ENCODE results near the gene ALDH1B1.

Gene ALDH1B1

GRCh38 chr9:38389313-38389712, 3.2 kb upstream of the ALDH1B1 start:
- Histone ChIP-seq H3K79me2 (ENCODE audit: insufficient read depth, low read length) (no peaks in the 10 kb centered on the region; the same call in 1 of the 2 replicates), H3F3A (ENCODE audit: insufficient read depth) (no peaks in the 10 kb centered on the region), H3K9me3 (ENCODE audit: insufficient read depth, low read length) (peaks cover 16% of the 10 kb centered on the region; the same call in 1 of the 2 replicates), H3K9ac (ENCODE audit: low read length) (no peak overlapping the region), H2AFZ (ENCODE audit: low read depth, low read length, severe bottlenecking) (no peak overlapping the region), H3K36me3 (ENCODE audit: low read length) (no peaks in the 10 kb centered on the region), H4K20me1 (ENCODE audit: low read depth, low read length) (no peaks in the 10 kb centered on the region), H3K4me2 (ENCODE audit: low read depth, low read length, poor library complexity, severe bottlenecking) (no peak overlapping the region), H3K27ac (ENCODE audit: low read depth, low read length) (no peak overlapping the region), H3K4me3 (ENCODE audit: insufficient read depth, low read length, poor library complexity, severe bottlenecking) (no peak overlapping the region), H3K9me2 (replicated peaks; ENCODE audit: insufficient read depth, low read length) (no peaks in the 10 kb centered on the region), H3K27me3 (ENCODE audit: low read length) (no peaks in the 10 kb centered on the region)
- no peak for TF ChIP-seq EZH2phosphoT487 (conservative IDR thresholded peaks at IDR 0.05; ENCODE audit: low read length)
- TF ChIP-seq CTCF (IDR thresholded peaks at IDR 0.05; ENCODE audit: insufficient read depth, low read length, poor library complexity, severe bottlenecking), result no peak

GRCh38 chr9:38390442-38390841, 2.1 kb upstream of the ALDH1B1 start:
- Histone ChIP-seq H3K79me2 (ENCODE audit: insufficient read depth, low read length) (no peaks in the 10 kb centered on the region; the same call in 1 of the 2 replicates), H3K4me3 (ENCODE audit: insufficient read depth, low read length, poor library complexity, severe bottlenecking) (no peak overlapping the region), H2AFZ (ENCODE audit: low read depth, low read length, severe bottlenecking) (no peak overlapping the region), H3K9me2 (replicated peaks; ENCODE audit: insufficient read depth, low read length) (no peaks in the 10 kb centered on the region), H3K9ac (ENCODE audit: low read length) (no peak overlapping the region), H3K27ac (ENCODE audit: low read depth, low read length) (no peak overlapping the region), H3K9me3 (ENCODE audit: insufficient read depth, low read length) (peaks cover 6% of the 10 kb centered on the region; the same call in 1 of the 2 replicates), H4K20me1 (ENCODE audit: low read depth, low read length) (no peaks in the 10 kb centered on the region), H3F3A (ENCODE audit: insufficient read depth) (no peaks in the 10 kb centered on the region), H3K36me3 (ENCODE audit: low read length) (no peaks in the 10 kb centered on the region), H3K4me2 (ENCODE audit: low read depth, low read length, poor library complexity, severe bottlenecking) (no peak overlapping the region), H3K27me3 (ENCODE audit: low read length) (no peaks in the 10 kb centered on the region)
- no peak for TF ChIP-seq EZH2phosphoT487 (conservative IDR thresholded peaks at IDR 0.05; ENCODE audit: low read length)
- no peak for TF ChIP-seq CTCF (IDR thresholded peaks at IDR 0.05; ENCODE audit: insufficient read depth, low read length, poor library complexity, severe bottlenecking)

- Histone ChIP-seq H3K36me3 (ENCODE audit: low read length) (no peaks in the 10 kb centered on the region), H3K27me3 (ENCODE audit: low read length) (no peaks in the 10 kb centered on the region), H3K9ac (ENCODE audit: low read length) (no peak overlapping the region), H3K4me2 (ENCODE audit: low read depth, low read length, poor library complexity, severe bottlenecking) (no peak overlapping the region), H3K9me3 (ENCODE audit: insufficient read depth, low read length) (peaks cover 1% of the 10 kb centered on the region; the same call in 1 of the 2 replicates), H3K4me3 (ENCODE audit: insufficient read depth, low read length, poor library complexity, severe bottlenecking) (no peak overlapping the region), H3K9me2 (replicated peaks; ENCODE audit: insufficient read depth, low read length) (no peaks in the 10 kb centered on the region), H3K79me2 (ENCODE audit: insufficient read depth, low read length) (no peaks in the 10 kb centered on the region; the same call in 1 of the 2 replicates), H4K20me1 (ENCODE audit: low read depth, low read length) (no peaks in the 10 kb centered on the region), H3F3A (ENCODE audit: insufficient read depth) (no peaks in the 10 kb centered on the region), H3K27ac (ENCODE audit: low read depth, low read length) (no peak overlapping the region), H2AFZ (ENCODE audit: low read depth, low read length, severe bottlenecking) (no peak overlapping the region)
- TF ChIP-seq CTCF (IDR thresholded peaks at IDR 0.05; ENCODE audit: insufficient read depth, low read length, poor library complexity, severe bottlenecking), result no peak
- no peak for TF ChIP-seq EZH2phosphoT487 (conservative IDR thresholded peaks at IDR 0.05; ENCODE audit: low read length)
Observed at GRCh38 chr9:38390851-38391250, 1.7 kb upstream of the ALDH1B1 start.

Measured in SU-DHL-6 (cell line).